ENCODE data around the gene GPR150.
A peak's percentile ranks its signal among the peaks of the same experiment; 100 is the strongest.
"Not testable (repeated sequence)": the region's sequence is repeated elsewhere in the genome, so short reads cannot be mapped to it uniquely, and the experiment has no call there.

The GPR150 gene

DNA sequence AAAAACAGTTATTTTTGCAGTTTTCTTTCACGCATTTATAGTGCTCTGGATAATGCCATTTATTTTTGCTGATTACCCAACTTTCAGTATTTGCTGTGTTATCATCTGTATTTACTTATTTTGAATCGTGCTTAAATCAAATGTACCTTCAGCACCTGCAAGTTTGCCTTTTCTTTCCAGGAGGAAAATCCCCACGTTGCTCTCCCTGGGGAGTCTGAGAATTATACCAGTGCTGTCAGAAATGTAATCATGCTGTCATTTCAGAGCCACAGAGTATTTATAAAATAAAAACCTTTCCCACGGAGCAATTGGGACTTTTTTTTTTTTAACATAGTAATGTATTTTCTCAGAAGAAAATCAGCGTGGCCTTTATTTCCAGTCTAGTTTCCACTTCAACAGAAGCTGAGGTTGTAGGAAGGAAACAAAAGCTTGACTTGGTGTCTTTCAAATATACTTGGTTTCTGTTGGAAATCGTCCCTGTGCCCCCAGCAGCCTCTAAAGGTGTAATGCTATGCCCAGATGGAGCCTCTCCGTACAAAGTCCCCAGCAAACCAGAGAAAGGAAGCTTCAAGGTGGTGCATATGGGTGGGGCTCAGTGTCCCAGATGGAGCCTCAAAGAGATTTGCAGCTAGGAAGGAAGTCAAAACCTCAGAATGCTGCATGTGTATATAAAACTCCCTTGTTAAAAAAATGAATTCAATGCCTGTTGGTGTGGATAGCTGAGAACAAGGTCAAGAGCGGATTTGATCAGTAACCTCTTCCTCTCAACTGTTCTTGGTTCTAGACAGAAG lies 2.1 kb downstream of the GPR150 start:
- FAIRE-seq = no peak
- DNase-seq (ENCODE audit: insufficient read length, low spot score) = no peak

DNA sequence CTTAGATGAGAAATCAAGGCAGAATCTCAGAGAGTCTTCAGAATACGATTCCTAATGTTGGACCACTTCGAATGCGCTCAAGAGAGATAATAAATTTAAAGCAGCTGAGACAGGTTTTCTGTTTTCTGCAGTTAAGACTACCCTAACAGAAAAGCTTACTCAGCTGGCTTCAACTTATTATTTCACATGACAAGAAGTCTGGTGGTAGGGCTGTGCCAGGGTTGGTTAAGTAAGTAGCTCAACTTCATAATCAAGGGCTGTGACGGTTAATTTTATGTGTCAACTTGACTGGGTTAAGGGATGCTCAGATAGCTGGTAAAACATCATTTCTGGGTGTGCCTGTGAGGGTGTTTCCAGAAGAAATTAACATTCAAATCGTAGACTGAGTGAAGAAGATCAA lies 3.8 kb downstream of the GPR150 start:
- DNase-seq (ENCODE audit: insufficient read length, low spot score) (no peak), FAIRE-seq (no peak)

- no peak for FAIRE-seq
These were observed 4.5 kb downstream of the GPR150 start for GRCh38 chr5:95624368-95624767.

GRCh38 chr5:95626701-95627100 lies 6.8 kb downstream of the GPR150 start:
- no peak for FAIRE-seq
- DNase-seq (ENCODE audit: insufficient read length, low spot score) = no peak

More at GRCh38 chr5:95624368-95624767, 4.5 kb downstream of the GPR150 start:
- DNase-seq (ENCODE audit: insufficient read length, low spot score) = no peak

DNA sequence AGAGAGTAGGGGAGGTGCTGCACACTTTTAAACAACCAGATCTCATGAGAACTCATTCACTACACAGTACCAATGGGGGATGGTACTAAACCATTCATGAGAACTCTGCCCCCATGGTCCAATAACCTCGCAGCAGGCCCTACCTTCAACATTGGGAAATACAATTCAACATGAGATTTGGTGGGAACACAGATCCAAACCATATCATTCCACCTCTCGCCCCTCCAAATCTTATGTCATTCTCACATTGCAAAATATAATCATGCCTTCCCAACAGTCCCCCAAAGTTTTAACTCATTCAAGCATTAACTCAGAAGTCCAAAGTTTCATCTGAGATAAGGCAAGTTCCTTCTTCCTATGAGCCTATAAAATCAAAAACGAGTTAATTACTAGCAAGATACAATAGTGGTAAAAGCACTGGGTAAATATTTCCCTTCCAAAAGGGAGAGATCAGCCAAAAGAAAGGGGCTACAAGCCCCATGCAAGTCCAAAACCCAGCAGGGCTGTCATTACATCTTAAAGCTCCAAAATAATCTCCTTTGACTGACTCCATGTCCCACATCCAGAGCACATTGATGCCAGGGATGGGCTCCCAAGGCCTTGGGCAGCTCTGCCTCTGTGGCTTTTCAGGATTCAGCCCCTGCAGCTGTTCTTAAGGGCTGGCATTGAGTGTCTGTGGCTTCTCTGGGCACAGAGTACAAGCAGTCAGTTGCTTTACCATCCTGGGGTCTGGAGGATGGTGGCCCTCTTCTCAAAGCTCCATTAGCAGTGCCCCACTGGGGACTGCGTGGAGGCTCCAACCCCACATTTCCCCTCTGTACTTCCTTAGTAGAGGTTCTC lies 8.3 kb downstream of the GPR150 start:
- DNase-seq (ENCODE audit: insufficient read length, low spot score) = no peak
- FAIRE-seq = no peak

DNA sequence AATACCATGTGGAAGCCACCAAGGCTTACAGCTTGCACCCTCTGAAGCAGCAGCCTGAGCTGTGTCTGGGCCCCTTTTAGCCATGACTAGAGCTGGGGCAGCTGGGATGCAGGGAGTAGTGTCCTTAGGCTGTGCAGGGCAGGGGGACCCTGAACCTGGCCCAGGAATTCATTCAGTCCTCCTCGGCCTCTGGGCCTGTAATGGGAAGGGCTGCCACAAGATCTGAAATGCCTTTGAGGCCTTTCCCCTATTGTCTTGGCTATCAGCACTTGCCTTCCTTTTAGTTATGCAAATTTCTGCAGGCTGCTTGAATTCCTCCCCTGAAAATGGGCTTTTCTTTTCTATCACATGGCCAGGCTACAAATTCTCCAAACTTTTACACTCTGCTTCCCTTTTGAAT lies 9.0 kb downstream of the GPR150 start:
- FAIRE-seq = no peak
- no peak for DNase-seq (ENCODE audit: insufficient read length, low spot score)

GRCh38 chr5:95630394-95630917 lies 10.6 kb downstream of the GPR150 start:
- DNase-seq (ENCODE audit: insufficient read length, low spot score) (no peak), FAIRE-seq (no peak)

DNA sequence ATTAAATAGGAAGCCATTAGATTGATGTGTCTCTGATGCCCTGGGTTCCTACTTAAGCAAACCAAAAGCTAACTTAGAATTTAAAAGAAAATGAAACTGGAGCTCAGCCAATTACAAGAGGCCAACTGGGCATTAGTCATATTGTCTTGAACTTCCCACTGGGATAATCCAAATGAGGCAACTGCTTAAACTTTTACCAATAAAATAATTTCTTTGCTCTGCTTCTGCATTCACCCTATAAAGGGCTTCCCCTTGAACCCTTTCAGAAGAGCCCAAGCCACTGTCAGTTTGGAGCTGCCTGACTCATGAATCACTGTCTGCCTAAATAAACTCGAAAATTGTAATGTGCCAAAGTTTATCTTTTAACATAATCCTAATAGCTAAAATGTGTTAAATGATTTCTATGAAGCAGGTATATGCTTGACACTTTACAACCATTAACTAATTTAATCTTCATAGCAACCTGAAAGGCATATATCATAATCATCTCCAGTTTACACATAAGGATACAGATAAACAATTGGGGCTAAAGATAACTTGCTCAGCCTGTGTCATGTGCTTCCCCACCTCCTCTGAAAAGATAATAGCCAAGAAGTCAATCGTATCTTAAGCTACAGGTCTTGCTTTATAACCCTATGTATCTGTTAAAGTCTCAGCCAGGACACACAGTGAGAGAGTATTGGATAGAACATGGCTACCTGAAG lies 11.5 kb downstream of the GPR150 start:
- DNase-seq (ENCODE audit: insufficient read length, low spot score) (peak; percentile 18), FAIRE-seq (no peak)

- DNase-seq (ENCODE audit: insufficient read length, low spot score) = no peak
- peak; percentile 33 for FAIRE-seq
These were observed 12.2 kb downstream of the GPR150 start for GRCh38 chr5:95631991-95632675.

DNA sequence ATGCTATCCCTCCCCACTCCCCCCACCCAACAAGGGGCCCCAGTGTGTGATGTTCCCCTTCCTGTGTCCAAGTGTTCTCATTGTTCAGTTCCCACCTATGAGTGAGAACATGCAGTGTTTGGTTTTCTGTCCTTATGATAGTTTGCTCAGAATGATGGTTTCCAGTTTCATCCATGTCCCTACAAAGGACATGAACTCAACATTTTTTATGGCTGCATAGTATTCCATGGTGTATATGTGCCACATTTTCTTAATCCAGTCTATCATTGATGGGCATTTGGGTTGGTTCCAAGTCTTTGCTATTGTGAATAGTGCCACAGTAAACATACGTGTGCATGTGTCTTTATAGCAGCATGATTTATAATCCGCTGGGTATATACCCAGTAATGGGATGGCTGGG lies 13.1 kb downstream of the GPR150 start:
- FAIRE-seq; DNase-seq (ENCODE audit: insufficient read length, low spot score): not testable (repeated sequence)

DNA sequence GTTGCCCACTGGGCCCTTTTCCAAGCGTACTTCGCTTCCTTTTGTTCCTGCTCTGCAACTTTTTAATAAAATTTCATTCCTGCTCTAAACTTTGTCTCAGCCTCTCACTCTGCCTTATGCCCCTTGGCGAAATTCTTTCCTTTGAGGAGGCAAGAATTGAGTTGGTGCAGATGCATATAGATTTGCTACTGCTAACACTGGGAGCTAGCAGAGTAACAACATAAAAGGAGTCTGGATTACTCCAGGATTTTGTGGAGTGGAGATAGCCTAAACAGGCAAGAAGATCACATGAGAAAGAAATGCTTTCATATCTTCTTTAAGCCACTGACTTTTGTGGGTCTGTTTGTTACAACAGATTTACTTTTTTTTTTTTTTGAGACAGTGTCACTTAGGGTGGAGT lies 13.8 kb downstream of the GPR150 start:
- FAIRE-seq = no peak
- DNase-seq (ENCODE audit: insufficient read length, low spot score) = no peak

DNA sequence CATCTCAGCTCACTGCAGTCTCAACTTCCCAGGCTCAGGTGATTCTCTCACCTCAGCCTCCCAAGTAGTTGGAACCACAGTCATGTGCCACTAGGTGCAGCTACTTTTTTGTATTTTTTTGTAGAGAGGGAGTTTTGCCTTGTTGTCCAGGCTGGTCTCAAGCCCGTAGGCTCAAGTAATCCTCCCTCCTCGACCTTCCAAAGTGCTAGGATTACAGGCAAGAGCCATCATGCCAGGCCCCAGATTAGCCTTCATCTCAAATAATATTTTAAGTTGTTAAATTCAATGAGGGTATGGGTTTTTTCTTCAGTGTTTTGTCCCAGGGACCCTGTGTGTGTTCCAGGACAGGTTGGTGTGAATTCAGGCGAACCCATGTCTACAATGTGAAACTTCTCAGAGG lies 14.2 kb downstream of the GPR150 start:
- FAIRE-seq (no peak), DNase-seq (ENCODE audit: insufficient read length, low spot score) (no peak)

DNA sequence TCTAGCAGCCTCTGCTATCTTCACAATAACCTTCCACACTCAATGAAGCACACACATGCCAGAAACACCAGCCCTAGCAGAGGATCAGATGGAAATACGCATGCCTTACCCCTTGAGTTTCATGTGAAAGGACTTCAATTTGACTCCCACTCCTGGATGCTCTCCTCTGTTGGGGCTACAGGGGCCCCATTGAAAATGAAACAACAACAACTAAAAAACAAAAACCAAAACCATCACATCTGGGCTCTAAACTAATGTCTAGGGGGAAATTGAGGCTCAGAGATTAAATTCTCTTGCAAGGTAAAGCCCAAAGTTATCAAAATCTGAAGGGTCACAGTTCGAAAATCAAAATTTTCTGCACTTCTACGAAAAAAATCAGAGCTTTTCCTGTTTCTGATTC lies 18.7 kb downstream of the GPR150 start:
- FAIRE-seq = no peak

DNA sequence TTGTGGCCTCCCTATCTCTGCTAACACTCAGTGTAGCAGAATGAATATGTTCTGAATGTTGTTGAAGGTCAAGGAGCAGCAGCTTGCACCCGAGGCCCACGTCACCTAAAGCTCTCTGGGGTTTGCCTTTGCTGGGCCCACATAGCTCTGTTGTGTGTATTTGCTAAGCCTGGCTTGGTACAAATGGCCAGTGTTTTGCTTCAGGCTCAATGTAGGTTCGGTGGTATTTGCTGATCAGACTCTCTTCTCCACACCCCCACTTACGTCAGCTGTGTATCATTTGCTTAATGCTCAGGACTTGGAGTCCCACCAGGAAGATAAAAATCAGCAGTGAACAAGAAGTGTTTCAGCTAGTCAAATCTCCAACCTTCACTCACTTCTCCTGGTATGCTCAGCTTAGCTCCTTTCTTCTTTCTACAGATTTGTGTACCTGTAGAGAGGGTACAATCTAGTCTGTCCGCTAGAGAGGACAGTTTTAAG lies 21.9 kb downstream of the GPR150 start:
- FAIRE-seq (no peak), DNase-seq (ENCODE audit: insufficient read length, low spot score) (no peak)

More for the DNA sequence above, 18.7 kb downstream of the GPR150 start:
- no peak for DNase-seq (ENCODE audit: insufficient read length, low spot score)

GRCh38 chr5:95643152-95643551 lies 23.3 kb downstream of the GPR150 start:
- DNase-seq (ENCODE audit: insufficient read length, low spot score) = no peak
- no peak for FAIRE-seq

- FAIRE-seq (no peak), DNase-seq (ENCODE audit: insufficient read length, low spot score) (peak; percentile 35)
These were observed 24.6 kb downstream of the GPR150 start for GRCh38 chr5:95644351-95645042.

GRCh38 chr5:95646226-95646568 lies 26.3 kb downstream of the GPR150 start:
- DNase-seq (ENCODE audit: insufficient read length, low spot score); FAIRE-seq: not testable (repeated sequence)

- DNase-seq (ENCODE audit: insufficient read length, low spot score) (peak; percentile 92), FAIRE-seq (peak; percentile 97)
These were observed 26.9 kb downstream of the GPR150 start, which contains the start of gene RFESD for GRCh38 chr5:95646569-95647431. Gene RFESD, plus strand, starts transcription at chr5:95646777. Its CDS starts 5,495 bp downstream, at chr5:95652272.
